Measurements from ENCODE around the gene AGBL2.
A peak's percentile ranks its signal among the peaks of the same experiment; 100 is the strongest.
"Not testable (repeated sequence)": the region's sequence is repeated elsewhere in the genome, so short reads cannot be mapped to it uniquely, and the experiment has no call there.

AGBL2 gene

GRCh38 chr11:47688991-47689390 is 26.2 kb downstream of the AGBL2 start:
- no peak for DNase-seq (ENCODE audit: low read depth)

DNA sequence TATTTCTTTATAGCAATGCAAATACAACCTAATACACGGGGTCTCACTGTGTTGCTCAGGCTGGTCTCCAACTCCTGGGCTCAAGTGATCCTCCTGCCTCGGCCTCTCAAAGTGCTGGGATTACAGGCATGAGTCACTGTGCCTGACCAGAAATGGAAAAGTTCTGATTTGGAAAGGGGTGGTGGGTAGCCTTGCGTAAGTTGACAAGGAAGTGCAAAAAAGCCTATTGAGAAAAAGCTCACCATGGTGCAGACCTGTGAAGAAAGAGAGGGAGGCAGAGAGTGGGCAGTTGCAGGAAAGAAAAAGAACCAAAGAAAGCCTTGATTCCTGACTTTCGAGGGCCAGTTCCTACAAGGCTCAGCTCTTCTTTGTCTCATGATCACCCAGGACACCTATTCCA is 27.1 kb downstream of the AGBL2 start:
- no peak for DNase-seq (ENCODE audit: low read depth)

DNA sequence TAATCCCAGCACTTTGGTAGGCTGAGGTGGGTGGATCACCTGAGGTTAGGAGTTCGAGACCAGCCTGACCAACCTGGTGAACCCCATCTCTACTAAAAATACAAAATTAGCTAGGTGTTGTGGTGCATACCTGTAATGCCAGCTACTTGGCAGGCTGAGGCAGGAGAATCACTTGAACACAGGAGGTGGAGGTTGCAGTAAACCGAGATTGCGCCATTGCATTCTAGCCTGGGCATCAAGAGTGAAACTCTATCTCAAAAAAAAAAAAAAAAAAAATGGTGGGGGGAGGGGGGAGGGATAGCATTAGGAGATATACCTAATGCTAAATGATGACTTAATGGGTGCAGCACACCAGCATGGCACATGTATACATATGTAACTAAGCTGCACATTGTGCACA is 28.5 kb downstream of the AGBL2 start:
- DNase-seq (ENCODE audit: low read depth), result not testable (repeated sequence)

DNA sequence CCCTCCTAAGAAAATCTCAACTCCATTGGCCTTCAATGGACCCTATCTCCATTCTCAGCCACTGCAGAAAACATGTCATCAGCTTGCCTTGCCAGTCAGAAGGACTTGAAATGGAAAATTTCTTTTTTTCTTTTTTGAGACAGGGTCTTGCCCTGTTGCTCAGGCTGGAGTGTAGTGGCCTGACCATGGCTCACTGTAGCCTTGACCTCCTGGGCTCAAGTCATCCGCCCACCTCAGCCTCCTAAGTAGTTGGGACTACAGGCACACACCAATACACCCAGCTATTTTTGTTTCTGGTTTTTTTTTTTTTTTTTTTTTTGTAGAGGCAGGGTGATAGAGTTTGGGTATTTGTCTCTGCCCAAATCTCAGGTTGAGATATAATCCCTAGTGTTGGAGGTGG is 29.0 kb downstream of the AGBL2 start:
- no peak for DNase-seq (ENCODE audit: low read depth)

DNA sequence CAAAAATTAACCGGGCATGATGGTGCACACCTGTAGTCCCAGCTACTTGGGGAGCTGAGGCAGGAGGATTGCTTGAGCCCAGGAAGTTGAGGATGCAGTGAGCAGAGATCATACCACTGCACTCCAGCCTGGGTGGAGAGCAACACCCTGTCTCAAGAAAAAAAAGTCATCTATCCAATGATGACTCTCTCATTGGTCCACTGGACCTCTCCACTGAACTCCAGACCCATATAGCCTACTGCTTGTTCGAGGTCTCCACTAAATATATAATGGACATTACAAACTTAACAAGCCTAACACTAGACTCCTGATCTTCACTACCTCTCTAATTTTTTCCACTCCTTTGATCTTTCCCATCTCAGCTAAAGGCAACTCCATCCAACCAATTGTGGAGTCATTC is 39.3 kb downstream of the AGBL2 start:
- DNase-seq (ENCODE audit: low read depth), result no peak

GRCh38 chr11:47672283-47672730 is 42.9 kb downstream of the AGBL2 start:
- no peak for DNase-seq (ENCODE audit: low read depth)

- no peak for DNase-seq (ENCODE audit: low read depth)
These were observed 45.3 kb downstream of the AGBL2 start for GRCh38 chr11:47669856-47670255.

- no peak for DNase-seq (ENCODE audit: low read depth)
These were observed 46.5 kb downstream of the AGBL2 start for GRCh38 chr11:47668665-47669064.

- no peak for DNase-seq (ENCODE audit: low read depth)
These were observed 47.6 kb downstream of the AGBL2 start for GRCh38 chr11:47667555-47667954.

GRCh38 chr11:47667135-47667534 is 48.0 kb downstream of the AGBL2 start:
- no peak for DNase-seq (ENCODE audit: low read depth)

- not testable (repeated sequence) for DNase-seq (ENCODE audit: low read depth)
These were observed 50.2 kb downstream of the AGBL2 start for GRCh38 chr11:47664936-47665335.

DNA sequence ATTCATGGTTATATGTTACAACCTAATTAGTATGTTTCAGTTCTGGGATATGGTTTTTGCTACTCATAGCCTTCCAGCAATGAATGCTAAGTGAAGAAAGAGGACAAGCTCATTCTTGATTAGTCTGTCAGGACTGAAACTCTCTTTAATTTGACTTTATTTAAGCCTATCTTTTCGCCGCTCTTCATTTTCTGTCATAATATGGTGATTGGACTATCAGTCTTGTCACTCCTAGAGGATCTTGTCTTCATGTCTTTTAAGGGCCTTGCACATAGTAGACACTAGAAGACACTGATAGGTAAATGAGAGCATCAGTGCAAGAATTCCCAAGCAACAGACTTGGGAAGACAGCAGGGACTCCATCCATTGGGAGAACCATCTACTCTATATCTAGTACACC is 53.9 kb downstream of the AGBL2 start:
- no peak for DNase-seq (ENCODE audit: low read depth)

DNA sequence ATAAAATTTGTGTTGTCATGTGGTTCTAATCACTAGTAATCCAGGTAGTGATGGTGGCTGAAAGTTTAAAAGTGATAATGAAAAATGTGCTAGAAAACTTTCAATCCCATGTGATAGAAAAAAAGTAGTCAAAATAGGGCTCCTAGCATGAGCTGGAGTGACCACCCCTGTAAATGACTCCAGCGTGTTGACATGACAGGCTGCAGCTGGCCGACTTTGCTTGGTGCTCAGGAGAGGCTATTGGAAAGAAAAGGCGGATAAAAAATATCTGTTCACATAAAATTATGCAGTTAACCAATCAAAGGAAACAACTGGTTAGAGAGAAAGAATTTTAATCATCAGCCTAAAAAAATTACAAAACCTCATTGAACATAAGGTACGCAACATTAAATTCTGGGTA is 55.9 kb downstream of the AGBL2 start:
- no peak for DNase-seq (ENCODE audit: low read depth)

DNA sequence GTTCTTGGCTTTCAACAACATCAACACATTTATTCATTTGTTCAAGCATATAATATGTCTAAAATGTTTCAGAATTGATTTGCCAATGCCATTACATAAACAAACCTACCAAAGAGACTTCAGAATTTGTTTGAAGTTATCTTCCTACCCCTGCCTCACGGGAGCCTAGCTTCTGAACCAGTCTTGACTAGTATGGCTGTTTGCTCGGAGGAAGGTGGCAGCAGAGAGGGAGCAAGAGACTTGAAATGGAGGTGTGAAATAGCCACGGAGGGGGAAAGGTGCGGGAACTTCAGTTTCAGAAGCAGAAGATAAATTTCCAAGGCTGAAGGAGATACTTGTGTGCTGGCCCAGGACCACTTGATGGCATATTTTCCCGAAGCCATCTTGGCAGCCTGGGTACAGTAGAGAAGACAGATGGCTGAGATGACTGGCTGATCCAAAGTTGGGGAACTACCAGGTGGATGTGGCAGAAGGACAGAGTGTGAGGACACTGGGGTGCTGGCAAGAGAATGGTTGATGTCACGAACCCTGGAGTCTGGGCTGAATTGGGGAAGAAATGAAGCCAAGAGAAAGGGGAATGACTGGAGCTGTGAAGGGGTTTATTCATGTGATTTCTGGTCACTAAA is 58.8 kb downstream of the AGBL2 start:
- no peak for DNase-seq (ENCODE audit: low read depth)

- DNase-seq (ENCODE audit: low read depth), result no peak
These were observed 63.2 kb downstream of the AGBL2 start for GRCh38 chr11:47651818-47652469.

- DNase-seq (ENCODE audit: low read depth), result no peak
These were observed 65.9 kb downstream of the AGBL2 start for GRCh38 chr11:47649276-47649675.

- no peak for DNase-seq (ENCODE audit: low read depth)
These were observed 69.2 kb downstream of the AGBL2 start for GRCh38 chr11:47646019-47646418.

DNA sequence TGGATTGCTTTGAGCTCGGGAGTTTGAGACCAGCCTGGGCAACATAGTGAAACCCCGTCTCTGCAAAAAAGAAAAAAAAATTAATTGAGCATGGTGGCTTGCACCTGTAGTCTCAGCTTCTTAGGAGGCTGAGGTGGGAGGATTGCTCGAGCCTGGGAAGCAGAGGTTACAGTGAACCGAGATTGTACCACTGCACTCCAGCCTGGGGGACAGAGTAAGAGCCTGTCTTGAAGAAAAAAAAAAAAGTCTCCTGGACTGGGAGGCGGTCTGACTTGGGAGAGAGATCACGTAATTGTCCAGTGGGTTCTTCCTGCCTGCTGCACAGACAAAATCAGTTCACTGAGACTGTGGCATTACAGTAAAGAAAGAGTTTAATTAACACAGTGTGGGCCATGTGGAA is 69.7 kb downstream of the AGBL2 start:
- DNase-seq (ENCODE audit: low read depth), result no peak

DNA sequence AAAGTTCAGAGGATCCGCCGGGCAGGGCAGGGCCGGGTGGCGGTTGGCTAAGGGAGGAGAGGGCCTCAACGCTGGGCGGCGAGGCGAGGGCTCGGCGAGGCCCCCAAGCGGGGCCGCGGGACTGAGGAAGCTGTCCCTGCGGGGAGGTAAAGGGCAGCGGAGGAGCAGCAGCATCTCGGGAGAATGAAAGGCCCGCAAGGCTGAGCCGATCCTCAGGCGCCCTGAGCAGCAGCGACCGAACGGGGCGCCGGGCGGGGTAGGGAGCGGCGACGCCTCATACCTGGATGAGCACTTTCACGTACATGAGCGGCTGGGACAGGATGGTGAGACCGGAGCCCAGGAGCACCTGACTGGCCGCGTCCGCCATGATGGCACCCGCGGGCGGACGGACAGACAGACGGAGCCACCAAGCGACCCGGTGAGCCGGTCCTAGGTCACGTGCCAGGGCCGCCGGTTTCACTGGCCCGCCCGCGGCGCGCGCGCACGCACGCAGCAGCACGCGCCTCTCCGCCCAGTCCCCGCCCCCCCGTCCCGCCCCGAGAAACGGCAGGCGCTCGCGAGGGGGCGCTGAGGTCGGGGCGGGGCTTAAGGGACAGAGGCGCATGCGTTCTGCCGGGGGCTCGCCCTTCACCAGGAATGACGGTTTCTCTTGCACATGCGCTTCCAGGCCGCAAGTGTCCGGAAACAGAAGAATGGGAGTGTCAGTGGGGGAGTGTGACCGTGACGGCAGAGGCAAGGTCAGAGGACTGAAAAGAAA is 72.9 kb downstream of the AGBL2 start, which contains the start of gene MTCH2:
MTCH2 (minus strand) TSS at position 461 of the 757 bp plus-strand sequence; CDS start at position 367, 94 bp downstream.
- peak; percentile 96 for DNase-seq (ENCODE audit: low read depth)

DNA sequence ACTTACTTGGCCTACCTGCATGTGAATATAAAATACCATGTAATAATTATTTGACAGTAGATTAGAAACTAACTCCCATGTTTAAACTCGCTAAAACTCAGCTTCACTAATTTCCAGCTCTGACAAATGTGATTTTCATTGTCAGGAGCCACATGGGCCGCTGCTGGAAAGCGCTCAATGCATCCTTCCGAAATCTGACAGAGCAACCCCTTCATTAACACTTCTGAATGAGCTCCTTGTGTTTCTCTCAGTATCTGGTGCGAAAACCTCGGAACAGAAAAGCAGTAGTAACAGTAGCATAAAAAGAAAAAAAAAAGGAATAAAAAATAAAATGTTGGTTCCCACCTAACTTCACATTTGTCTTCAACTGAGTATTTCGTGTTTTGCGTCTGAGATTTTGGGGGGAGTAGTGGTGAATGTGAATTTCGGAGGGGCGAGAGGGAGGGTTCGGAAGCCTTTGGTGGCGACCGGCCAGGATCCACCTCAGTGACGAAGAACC is 73.5 kb downstream of the AGBL2 start:
- DNase-seq (ENCODE audit: low read depth), result no peak

GRCh38 chr11:47640506-47640905 is 74.7 kb downstream of the AGBL2 start:
- not testable (repeated sequence) for DNase-seq (ENCODE audit: low read depth)

GRCh38 chr11:47636331-47636730 is 78.8 kb downstream of the AGBL2 start:
- not testable (repeated sequence) for DNase-seq (ENCODE audit: low read depth)

GRCh38 chr11:47631473-47631872 is 83.7 kb downstream of the AGBL2 start:
- no peak for DNase-seq (ENCODE audit: low read depth)

Measured in fibroblast of the conjunctiva (primary cell).